Type B pancreatic cell (in vitro differentiated cells): ENCODE results near the gene DTX2. TPM values are rescaled to one million over a fixed set of nuclear protein-coding genes. Genes with fewer than 3 reads are reported as not detected.
"Not testable (repeated sequence)": the region's sequence is repeated elsewhere in the genome, so short reads cannot be mapped to it uniquely, and the experiment has no call there.

ENCODE experiments used
- DNase-seq: peaks from one replicate; pipeline ENCODE4 v3.0.0; 2021; ENCODE audit warnings: mixed read lengths; ENCODE audit not compliant: unreplicated experiment; ENCODE audit errors: extremely low spot score
- H3K27ac Mint-ChIP-seq: 2 replicates; pipeline ENCODE4 v1.8.0; 2021; ENCODE audit warnings: mild to moderate bottlenecking, mixed read lengths
- H3K27me3 Mint-ChIP-seq: 2 replicates; pipeline ENCODE4 v1.8.0; 2021; ENCODE audit warnings: mixed read lengths
- H3K36me3 Mint-ChIP-seq: 2 replicates; pipeline ENCODE4 v1.8.0; 2021; ENCODE audit warnings: mixed read lengths
- H3K4me1 Mint-ChIP-seq: one replicate; pipeline ENCODE4 v1.8.0; 2021; ENCODE audit warnings: mixed read lengths; ENCODE audit not compliant: unreplicated experiment
- H3K4me3 Mint-ChIP-seq: 2 replicates; pipeline ENCODE4 v1.8.0; 2021; ENCODE audit warnings: mild to moderate bottlenecking, mixed read lengths
- H3K9me3 Mint-ChIP-seq: 2 replicates; pipeline ENCODE4 v1.8.0; 2021; ENCODE audit warnings: mixed read lengths
- CTCF ChIP-seq: fragments of 200-600 bp; sonication (generic); conservative IDR thresholded peaks from 2 replicates; pipeline ENCODE4 v1.5.0; 2021; ENCODE audit warnings: antibody characterized with exemption, mild to moderate bottlenecking
- total RNA-seq: library from RNA; stranded (reverse); gene quantifications from 2 replicates; pipeline ENCODE4 v1.2.1, GENCODE V29; 2021; ENCODE audit warnings: low replicate concordance

DTX2 gene
- total RNA-seq, 1 donor from 2014 or later = 30.6 TPM

DNA sequence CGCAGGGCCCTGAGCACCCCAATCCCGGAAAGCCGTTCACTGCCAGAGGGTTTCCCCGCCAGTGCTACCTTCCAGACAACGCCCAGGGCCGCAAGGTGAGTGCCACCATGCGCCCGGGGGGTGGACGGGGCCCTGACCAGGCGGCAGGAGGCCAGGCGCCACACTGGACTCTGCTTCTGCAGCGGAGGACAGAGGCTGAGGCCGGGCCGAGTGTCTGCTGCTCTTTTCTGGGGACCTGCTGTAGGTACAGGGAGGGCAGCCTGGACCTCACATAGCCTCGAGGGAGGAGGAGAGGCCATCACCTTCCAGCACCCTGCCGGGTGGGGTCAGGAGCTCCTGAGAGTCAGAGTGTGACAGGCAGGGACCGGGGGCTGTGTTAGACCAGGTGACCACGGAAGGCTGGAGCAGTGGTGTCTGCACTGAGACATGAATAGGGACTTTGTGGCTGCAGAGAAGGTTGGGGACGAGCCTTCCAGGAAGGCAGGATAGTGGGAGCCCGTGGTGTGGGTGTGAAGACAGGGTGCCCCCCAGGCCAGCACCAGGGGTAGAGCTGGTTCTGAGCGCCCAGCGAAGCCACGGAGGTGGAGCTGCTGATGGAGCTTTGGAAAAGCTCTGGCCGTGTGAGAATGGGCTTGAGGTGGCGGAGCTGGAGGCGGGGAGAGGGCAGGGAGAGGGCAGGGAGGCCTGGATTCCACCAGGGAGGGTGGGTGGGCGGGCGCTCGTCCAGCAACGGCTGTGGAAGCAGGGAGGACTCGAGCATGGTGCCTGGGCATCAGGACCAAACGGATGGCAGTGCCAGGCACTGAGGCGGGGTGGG lies 43.0 kb downstream of the DTX2 start:
- peak; percentile 57 for DNase-seq
- not testable (repeated sequence) for H3K9me3 Mint-ChIP-seq

DNA sequence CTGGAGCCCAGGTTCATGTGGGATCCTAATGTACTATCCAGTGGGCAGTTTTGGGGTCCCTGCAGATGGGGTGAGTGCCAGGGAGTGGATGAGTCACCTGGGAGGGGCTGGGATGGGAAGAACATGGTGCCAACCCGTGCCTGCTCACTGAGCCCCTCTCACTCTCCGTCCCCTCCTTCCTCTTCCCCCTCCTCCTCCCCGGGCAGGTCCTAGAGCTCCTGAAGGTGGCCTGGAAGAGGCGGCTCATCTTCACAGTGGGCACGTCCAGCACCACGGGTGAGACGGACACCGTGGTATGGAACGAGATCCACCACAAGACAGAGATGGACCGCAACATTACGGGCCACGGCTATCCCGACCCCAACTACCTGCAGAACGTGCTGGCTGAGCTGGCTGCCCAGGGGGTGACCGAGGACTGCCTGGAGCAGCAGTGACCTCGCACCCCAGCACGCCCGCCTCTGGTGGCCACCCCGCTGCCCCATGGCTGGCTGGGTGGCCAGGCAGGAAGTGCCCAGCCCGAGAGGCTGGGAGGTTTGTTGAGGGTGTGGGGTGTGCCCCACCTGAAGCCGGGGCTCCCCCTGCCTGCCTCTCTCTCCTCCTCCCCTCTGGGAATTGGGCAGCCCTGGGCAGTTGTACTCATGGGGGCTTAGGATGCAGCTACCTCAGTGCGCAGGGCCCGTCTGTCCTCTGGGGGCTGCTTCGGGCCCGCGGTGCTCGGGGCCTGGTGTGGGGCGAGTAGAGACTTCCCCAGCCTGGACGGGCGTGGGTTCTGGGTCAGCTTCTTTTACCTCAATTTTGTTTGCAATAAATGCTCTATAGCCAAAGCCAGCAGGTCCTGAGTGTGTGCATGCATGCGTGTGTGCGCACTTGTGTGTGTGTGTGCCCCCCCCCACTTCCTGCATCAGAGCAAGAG lies 43.9 kb downstream of the DTX2 start:
- no peaks in the 10 kb centered on the region for H3K9me3 Mint-ChIP-seq
- no peak for TF ChIP-seq CTCF
- H3K27me3 Mint-ChIP-seq = no peaks in the 10 kb centered on the region
- no peaks in the 10 kb centered on the region for H3K36me3 Mint-ChIP-seq
- DNase-seq = peak; percentile 61
- H3K27ac Mint-ChIP-seq = no peak overlapping the region
- H3K4me3 Mint-ChIP-seq = no peak overlapping the region
- peaks cover 4% of the 10 kb centered on the region for H3K4me1 Mint-ChIP-seq

More for the DNA sequence above, 43.0 kb downstream of the DTX2 start:
- not testable (repeated sequence) for H3K4me1 Mint-ChIP-seq, H3K27ac Mint-ChIP-seq, H3K4me3 Mint-ChIP-seq, H3K36me3 Mint-ChIP-seq, H3K27me3 Mint-ChIP-seq

GRCh38 chr7:76506081-76506440 lies 44.6 kb downstream of the DTX2 start:
- TF ChIP-seq CTCF = no peak
- Mint-ChIP-seq H3K4me1 (peaks cover 4% of the 10 kb centered on the region), H3K36me3 (no peaks in the 10 kb centered on the region), H3K9me3 (no peaks in the 10 kb centered on the region), H3K4me3 (no peak overlapping the region), H3K27me3 (no peaks in the 10 kb centered on the region), H3K27ac (no peak overlapping the region)
- peak; percentile 40 for DNase-seq

DNA sequence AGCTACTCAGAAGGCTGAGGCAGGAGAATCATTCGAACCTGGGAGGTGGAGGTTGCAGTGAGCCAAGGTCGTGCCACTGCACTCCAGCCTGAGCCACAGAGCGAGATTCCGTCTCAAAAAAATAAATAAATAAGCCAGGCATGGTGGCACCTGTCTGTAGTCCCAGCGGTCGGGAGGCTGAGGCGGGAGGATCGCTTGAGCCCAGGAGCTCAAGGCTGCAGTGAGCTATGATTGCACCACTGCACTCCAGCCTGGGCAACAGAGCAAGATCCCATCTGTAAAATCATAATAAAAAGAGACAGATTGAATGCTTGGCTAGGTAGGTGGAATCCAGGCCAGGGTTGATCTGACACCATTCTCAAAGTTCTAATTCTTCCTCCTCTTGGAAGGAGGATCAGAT lies 45.1 kb downstream of the DTX2 start:
- not testable (repeated sequence) for H3K27me3 Mint-ChIP-seq, H3K9me3 Mint-ChIP-seq, H3K36me3 Mint-ChIP-seq, H3K27ac Mint-ChIP-seq, H3K4me3 Mint-ChIP-seq, H3K4me1 Mint-ChIP-seq
- peak; percentile 34 for DNase-seq

DNA sequence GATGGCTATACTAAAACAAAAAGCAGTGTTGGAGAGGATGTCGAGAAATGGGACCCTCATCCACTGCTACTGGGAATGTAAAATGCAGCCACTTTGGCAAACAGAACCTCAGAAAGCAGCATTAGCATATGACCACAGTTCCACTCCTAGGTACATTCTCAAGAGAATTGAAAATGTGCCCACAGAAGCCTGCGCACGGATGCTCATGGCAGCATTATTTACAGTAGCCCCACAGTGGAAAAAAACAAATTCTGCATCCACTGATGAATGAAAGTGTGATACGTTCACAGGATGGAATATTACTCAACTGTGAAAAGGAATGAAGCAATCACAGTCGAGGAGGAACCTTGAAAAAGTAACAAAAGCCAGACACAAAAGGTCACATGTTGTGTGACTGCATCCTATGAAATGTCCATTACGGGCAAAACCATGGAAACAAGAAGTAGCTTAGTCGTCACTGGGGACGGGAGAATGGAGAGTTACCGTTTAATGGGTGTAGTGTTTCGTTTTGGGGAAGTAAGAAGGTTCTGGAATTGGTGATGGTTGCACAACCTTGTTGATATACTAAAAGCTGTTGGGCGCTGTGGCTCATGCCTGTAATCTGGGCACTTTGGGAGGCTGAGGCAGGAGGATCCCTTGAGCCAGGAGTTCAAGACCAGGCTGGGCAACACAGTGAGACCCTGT lies 46.4 kb downstream of the DTX2 start:
- Mint-ChIP-seq H3K9me3 (no peaks in the 10 kb centered on the region), H3K4me3 (no peak overlapping the region), H3K4me1 (peaks cover 4% of the 10 kb centered on the region), H3K27me3 (no peaks in the 10 kb centered on the region), H3K36me3 (no peaks in the 10 kb centered on the region), H3K27ac (no peak overlapping the region)
- no peak for TF ChIP-seq CTCF
- DNase-seq = no peak

DNA sequence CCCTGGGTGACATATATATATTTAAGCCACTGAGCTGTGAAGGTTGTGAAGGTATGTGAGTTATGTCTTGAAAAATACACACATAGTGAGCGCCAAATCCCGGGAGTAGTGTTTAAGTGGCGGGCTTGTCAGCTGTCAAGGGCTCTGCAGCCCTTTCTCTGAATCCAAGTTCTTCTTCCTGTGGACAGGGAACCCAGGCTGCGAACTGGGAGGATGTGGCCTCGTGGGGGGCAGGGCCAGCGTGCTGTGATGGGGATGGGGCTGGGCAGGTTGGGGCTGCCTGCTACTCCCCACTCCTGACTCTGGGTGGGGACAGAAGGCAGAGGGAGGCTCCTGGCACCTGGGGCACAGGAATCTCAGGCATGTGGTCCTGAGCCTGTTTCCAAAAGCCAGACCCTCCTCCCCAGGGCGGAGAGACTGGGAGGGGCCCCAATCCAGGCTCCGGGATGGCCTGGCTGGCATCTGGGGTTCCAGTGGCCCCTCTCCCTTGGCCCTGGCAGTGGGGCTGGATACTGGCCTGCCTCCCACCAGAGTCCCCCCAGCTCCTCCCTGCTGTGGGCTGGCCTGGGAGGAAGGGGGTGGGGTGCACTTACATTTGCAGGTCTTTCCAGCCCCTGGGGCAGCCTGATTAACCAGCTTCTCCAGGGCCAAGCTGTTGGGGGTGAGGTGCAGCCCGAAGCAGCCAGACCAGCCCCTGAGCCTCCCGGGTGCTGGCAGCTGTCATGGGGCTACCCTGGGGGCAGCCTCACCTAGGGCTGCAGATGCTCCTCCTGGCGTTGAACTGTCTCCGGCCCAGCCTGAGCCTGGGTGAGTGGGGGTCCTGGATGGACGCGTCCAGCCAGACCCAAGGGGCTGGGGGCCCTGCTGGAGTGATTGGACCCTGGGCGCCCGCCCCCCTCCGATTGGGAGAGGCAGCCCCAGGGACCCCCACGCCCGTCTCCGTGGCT lies 48.7 kb downstream of the DTX2 start, which contains the start of gene UPK3B:
UPK3B (plus strand) TSS at position 622 of the 947 bp plus-strand sequence; CDS start at position 723, 101 bp downstream.
- no peaks in the 10 kb centered on the region for H3K36me3 Mint-ChIP-seq
- H3K4me1 Mint-ChIP-seq = peaks cover 4% of the 10 kb centered on the region
- peak within 1 kb of the TSS; percentile 45 for H3K4me3 Mint-ChIP-seq
- peak; percentile 71 for DNase-seq
- no peak for TF ChIP-seq CTCF
- H3K27ac Mint-ChIP-seq = peak within 1 kb of the TSS; percentile 83
- no peaks in the 10 kb centered on the region for H3K9me3 Mint-ChIP-seq
- H3K27me3 Mint-ChIP-seq = no peaks in the 10 kb centered on the region

- H3K36me3 Mint-ChIP-seq, H3K4me3 Mint-ChIP-seq, H3K27me3 Mint-ChIP-seq, H3K4me1 Mint-ChIP-seq, H3K27ac Mint-ChIP-seq, H3K9me3 Mint-ChIP-seq: not testable (repeated sequence)
- DNase-seq = peak; percentile 69
These were observed 49.8 kb downstream of the DTX2 start for GRCh38 chr7:76511200-76511910.
